GM19467 (cell line): Measurements from ENCODE around the gene CCDC158.
"Not testable (repeated sequence)": the region's sequence is repeated elsewhere in the genome, so short reads cannot be mapped to it uniquely, and the experiment has no call there.

Experiments
- ATAC-seq: cut with Tn5 transposase; IDR thresholded peaks from one replicate; pipeline ENCODE4 v1.9.1; 2021; ENCODE audit warnings: mild to moderate bottlenecking, moderate library complexity; ENCODE audit not compliant: unreplicated experiment

The CCDC158 gene

DNA sequence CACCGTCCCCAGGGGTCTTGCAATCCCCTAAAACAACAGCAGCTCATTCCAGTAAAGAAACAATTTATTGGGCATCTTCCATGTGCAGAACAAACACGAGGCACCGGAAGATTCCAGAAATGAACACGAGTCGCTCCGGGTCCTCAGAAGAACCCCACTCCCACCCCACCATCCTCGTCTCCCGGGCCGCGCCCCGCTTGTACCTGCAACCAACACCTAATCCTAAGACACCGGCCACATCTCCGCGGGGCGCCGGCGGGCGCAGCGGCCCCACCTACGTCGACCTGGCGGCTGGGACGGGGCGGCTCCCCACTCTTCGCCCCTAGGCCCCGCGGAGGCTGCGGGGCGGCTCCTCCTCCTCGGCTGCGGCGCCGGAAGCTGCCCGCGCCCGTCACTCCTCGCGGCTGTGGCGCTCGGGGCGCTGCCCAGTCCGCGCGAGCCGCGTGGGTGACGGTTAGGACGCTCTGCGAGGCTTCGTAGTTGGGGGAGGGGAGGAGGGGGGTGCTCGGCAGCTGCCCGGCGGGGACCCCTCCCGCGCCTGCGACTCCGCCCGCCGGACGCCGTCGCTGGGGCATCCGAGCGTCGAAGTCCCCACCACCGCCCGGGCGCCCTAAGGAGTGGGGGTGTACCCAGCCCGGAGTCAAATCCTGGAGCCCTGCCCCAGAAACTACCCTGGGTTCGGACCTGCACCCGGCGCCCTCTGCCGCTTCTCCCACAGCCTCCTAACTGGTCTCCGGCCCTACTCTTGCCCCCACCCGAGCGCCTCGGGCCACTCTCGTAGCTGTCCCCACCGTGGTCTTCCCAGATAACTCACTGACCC lies at the start of gene CCDC158:
TSS of gene CCDC158 (minus strand) at position 380 of the 820 bp plus-strand sequence. CDS start 17,934 bp downstream, outside the sequence.
- ATAC-seq, result no peak

GRCh38 chr4:76470532-76470931 lies 49.6 kb upstream of the CCDC158 start:
- no peak for ATAC-seq

GRCh38 chr4:76470064-76470463 lies 49.1 kb upstream of the CCDC158 start:
- ATAC-seq, result no peak

- no peak for ATAC-seq
Observed at GRCh38 chr4:76463568-76463967, 42.6 kb upstream of the CCDC158 start.

DNA sequence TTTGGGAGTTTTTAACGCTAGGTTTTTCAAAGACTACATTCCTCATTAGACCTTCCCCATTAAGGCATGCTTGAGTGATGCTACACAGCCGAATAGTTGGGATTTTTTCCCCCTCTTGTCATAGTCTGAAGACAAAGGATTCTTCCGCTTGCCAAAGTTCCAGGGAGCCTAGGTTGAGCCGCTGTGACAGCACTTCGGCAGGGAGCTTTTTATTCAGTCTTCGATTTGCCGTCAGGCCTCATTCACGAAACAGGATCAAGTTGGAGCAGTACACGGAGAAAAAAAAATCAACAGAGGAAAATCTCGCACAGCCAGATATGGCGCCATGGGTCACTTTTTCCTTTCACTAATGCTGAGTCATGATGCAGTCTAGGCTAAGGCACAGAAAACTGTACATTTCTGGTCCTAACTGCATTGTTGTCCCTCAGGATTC lies 38.4 kb upstream of the CCDC158 start:
- no peak for ATAC-seq

DNA sequence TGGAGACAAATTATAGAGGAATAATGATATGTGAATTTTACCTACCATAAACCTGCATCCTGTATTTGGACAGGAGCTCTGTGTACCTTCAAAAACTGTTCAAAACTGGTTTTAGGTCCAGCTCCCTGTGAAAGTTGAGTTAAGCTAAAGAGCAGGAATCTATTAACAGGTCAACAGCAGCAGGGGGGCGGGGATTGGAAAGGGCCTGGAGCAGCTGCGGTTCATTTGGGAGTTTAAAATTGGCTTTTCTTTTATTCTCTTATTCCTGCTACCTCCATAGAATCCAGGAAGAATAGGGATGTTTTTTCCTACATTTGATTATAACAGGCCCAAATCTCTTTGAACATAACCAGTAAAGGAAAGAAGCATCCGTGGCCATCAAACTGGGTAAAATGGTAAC lies 37.9 kb upstream of the CCDC158 start:
- ATAC-seq, result no peak

DNA sequence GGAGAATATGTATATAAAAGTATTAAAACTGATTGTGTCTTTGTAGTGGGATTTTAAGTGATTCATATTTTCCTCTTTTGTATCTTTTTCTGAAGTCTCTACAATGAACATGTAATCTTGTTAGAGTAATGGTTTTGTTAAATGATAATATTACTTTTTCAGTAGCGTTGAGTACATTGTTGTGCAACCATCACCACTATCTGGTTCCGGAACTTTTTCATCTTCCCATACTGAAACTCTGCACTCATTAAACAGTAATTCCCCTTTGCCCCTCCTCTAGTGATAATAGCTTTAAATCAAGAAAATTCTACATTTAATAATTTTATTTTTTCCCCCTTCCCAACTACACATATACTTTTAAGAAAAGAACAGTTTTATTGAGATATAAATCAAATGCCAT lies 37.4 kb upstream of the CCDC158 start:
- ATAC-seq, result no peak

DNA sequence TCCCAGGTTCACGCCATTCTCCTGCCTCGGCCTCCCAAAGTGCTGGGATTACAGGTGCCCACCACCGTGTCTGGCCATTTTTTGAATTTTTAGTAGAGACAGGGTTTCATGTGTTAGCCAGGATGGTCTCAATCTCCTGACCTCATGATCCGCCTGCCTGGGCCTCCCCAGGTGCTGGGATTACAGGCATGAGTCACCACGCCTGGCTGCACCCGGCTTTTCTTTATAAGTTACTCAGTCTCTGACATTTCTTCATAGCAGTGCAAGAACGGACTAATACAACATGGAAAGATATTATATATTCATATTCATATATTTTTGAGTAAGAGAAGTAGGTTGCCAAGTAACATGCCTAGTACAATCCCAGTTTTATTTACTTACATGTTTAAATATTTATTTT lies 36.9 kb upstream of the CCDC158 start:
- ATAC-seq, result no peak

GRCh38 chr4:76454073-76454472 lies 33.1 kb upstream of the CCDC158 start:
- not testable (repeated sequence) for ATAC-seq

DNA sequence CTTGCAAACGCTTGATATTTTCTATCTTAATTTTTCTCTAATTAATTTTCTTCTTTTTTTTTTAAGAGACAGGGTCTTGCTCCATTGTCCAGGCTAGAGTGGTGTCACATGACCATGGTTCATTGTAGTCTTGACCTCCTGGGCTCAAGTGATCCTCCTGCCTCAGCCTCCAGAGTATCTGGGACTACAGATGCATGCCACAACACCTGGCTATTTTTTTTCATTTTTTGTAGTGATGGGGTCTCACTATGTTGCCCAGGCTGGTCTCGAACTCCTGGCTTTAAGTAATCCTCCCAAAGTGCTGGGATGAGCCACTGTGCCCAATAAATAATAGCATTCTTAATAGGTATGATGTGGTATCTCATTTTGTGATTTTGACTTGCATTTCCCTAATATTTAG lies 32.3 kb upstream of the CCDC158 start:
- no peak for ATAC-seq

GRCh38 chr4:76449833-76450232 lies 28.9 kb upstream of the CCDC158 start:
- no peak for ATAC-seq

DNA sequence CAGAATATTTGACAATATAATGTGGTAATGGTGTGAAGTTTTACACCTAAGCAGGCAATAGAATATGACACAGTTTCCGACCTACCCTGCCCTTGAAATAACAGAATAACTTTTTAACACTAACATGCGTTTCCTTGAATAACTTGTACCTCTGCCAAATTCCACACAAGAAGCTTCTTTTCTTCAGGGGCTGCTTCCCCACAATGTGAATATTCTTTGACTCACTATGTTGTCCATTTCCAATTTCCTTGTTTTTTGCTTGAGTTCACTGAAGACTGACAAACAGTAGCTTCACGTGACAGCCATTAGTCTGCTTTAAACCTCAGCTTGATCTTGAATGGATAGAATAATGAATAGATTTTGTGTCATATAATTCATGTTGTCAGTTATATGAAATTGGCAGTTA lies 28.4 kb upstream of the CCDC158 start:
- no peak for ATAC-seq

DNA sequence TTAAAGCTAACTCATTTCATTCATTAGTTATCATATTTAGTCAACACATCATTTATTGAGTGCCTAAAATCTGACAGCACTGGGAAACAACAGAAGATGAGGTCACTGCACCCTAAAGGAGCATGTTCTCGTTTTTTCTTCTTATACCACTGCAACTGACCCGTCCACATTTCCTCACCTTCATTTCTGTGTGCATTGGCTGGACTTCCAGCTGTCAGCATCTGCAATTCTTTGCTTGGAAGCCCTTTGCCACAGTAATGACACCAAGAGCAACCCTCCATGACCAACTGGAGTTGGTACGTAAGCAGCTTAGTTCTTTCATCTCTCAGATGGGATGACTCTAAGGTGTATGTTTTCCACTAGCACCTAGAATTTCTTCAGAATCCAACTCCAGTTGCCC lies 27.3 kb upstream of the CCDC158 start:
- no peak for ATAC-seq

DNA sequence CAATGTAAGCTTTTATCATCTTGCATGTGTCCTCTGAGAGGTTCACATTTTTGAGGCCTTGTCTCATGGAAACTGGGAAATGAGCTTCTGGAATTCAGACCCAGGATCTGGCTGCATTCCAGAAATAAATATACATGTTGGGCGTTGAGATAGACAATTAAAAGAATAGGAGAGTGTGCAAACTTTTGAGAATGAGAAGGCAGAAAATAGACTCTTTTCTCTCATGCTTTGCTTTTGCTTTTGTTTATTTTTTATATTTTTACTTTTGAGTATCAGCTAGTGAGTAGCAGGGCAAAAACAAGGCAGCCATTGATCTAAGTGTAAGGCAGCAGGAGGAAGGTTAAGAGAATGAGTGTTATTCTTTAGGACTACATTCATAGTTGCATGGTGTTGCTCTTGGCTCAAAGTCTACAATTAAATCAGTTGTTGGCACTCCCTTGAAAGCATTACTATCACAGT lies 26.5 kb upstream of the CCDC158 start:
- no peak for ATAC-seq

- no peak for ATAC-seq
Observed at GRCh38 chr4:76445911-76446310, 25.0 kb upstream of the CCDC158 start.

DNA sequence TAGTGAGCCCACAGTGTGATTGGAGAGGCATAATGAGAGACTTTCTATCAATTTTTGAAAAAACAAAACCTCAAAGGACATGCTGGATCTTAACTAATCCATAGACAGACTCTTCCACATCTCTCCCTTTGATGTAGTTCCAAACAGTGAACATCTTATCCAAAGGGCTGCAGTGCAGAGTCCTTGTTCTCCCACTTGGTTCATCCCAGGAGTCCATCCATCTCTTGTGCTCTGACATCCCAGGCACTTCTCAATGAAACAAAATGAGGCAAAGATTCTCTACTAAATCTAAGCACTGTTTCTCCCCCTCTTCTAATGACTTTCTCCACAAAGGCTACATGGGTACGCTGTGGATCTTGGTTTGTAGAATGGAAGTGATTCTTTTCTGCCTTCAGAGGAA lies 22.4 kb upstream of the CCDC158 start:
- no peak for ATAC-seq

DNA sequence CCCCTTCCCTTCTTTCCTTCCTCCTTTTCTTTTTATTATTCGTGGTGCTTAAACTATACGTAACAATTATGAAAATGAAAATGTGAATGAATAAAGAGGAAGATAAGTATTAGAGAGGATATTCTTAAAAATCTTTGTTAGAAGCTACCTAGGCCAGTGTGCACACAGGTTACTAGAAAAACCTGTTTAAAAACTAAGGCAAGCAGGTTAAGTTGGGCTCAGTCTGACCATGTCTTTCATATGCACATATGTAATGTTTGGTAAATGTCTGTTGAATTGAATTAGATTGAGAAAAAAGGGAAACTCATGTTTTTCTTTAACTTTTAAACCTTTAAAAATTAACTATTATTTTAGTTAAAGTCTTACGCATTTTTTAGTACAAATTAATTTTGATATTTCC lies 21.9 kb upstream of the CCDC158 start:
- no peak for ATAC-seq

- no peak for ATAC-seq
Observed at GRCh38 chr4:76441881-76442280, 20.9 kb upstream of the CCDC158 start.

- ATAC-seq, result no peak
Observed at GRCh38 chr4:76439491-76439890, 18.6 kb upstream of the CCDC158 start.

GRCh38 chr4:76435528-76436319 lies 14.8 kb upstream of the CCDC158 start:
- ATAC-seq, result no peak

DNA sequence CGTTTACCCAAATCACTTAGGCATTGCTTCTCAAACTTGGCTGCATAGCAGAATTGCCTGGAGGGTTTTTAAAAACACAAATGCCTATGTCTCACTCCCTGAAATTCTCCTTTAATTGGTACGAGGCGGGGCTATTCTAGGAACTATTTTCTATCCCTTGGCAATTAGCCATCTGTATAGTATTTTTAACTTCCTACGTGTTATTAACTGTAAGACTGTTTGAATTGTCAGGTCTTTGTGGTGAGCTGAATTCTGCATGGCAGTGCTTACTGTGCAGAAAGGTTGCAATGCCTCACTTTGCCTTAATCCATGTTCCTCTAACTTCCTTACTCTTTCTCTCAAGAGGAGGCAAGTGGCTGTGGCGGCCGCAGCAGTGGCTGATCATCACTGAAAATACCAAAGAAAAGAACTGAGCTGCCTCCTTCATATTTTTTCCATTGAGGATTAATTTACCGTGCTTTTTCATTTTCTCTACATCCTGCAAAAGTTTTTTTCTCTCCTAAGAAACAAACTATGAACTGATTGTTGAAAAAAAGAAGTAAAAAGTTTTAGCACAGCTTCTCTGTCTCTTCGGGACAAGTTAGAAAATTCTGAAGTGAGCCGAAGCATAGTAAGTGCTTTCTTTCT lies 14.1 kb upstream of the CCDC158 start, which contains the start of gene SHROOM3:
TSS of gene SHROOM3 (plus strand) at position 329 of the 627 bp plus-strand sequence. CDS start 824 bp downstream, outside the sequence.
- ATAC-seq, result no peak
